ENCODE measurements around the gene PDE10A. TPM values are rescaled to one million over a fixed set of nuclear protein-coding genes. Genes with fewer than 3 reads are reported as not detected.

PDE10A gene
- total and polyA plus RNA-seq, 2 experiments from 2014 or later = 2.0 to 7.2 TPM

DNA sequence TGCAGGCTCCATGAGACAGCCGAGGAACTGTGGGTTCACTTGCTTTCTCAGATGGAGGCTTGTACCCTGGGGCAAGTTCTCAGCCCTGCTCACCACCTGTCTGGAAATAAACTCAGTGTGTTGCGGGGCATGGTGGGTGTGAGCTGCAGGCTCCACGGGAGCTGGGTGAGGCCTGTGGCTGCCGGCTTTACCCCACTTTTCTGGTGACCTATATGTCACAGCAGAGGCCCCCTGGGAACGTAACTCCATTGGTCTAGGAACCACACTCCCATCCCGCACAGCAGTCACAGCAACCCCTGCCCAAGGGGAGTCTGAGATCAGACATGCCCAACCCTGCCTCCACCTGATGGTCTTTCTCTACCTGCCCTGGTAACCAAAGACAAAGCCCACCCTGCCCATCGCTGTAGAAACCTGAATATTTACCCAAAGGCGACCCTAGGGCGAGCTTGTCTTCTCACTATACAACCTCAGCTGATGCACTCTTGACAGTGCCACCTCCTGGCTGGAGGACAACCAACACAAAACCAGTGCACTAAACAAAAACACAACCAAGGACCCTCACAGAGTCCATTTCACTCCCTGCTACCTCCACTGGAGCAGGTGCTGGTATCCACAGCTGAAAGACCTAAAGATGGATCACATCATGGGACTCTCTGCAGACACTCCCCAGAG, 174.3 kb downstream of the PDE10A start:
- Histone ChIP-seq H3K4me1 (ENCODE audit: insufficient read depth) (peaks cover 4% of the 10 kb centered on the region), H3K36me3 (replicated peaks; ENCODE audit: insufficient read depth, low read depth) (no peaks in the 10 kb centered on the region), H3K27ac (no peak overlapping the region), H3K4me3 (no peak overlapping the region), H3K9me3 (ENCODE audit: low read depth) (no peaks in the 10 kb centered on the region), H3K79me2 (no peaks in the 10 kb centered on the region), H2AFZ (no peak overlapping the region), H3K9me2 (replicated peaks; ENCODE audit: insufficient read depth) (no peaks in the 10 kb centered on the region), H3K4me2 (no peak overlapping the region), H3K27me3 (no peaks in the 10 kb centered on the region), H4K20me1 (ENCODE audit: insufficient read depth, poor library complexity, severe bottlenecking) (no peaks in the 10 kb centered on the region)
- no peak for TF ChIP-seq EZH2 (IDR thresholded peaks at IDR 0.05; ENCODE audit: borderline replicate concordance)
- no peak for TF ChIP-seq EZH2phosphoT487 (IDR thresholded peaks at IDR 0.05; ENCODE audit: low read depth, severe bottlenecking, unreplicated experiment)
- TF ChIP-seq, protein P1, sequence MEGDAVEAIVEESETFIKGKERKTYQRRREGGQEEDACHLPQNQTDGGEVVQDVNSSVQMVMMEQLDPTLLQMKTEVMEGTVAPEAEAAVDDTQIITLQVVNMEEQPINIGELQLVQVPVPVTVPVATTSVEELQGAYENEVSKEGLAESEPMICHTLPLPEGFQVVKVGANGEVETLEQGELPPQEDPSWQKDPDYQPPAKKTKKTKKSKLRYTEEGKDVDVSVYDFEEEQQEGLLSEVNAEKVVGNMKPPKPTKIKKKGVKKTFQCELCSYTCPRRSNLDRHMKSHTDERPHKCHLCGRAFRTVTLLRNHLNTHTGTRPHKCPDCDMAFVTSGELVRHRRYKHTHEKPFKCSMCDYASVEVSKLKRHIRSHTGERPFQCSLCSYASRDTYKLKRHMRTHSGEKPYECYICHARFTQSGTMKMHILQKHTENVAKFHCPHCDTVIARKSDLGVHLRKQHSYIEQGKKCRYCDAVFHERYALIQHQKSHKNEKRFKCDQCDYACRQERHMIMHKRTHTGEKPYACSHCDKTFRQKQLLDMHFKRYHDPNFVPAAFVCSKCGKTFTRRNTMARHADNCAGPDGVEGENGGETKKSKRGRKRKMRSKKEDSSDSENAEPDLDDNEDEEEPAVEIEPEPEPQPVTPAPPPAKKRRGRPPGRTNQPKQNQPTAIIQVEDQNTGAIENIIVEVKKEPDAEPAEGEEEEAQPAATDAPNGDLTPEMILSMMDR (IDR thresholded peaks at IDR 0.05; ENCODE audit: poor library complexity) = no peak
- DNase-seq (ENCODE audit: low spot score) = no peak
- WGBS (ENCODE audit: low lambda C conversion rate, missing lambda C conversion rate) = 78% methylated on average over 9 of the region's 9 CpGs

DNA sequence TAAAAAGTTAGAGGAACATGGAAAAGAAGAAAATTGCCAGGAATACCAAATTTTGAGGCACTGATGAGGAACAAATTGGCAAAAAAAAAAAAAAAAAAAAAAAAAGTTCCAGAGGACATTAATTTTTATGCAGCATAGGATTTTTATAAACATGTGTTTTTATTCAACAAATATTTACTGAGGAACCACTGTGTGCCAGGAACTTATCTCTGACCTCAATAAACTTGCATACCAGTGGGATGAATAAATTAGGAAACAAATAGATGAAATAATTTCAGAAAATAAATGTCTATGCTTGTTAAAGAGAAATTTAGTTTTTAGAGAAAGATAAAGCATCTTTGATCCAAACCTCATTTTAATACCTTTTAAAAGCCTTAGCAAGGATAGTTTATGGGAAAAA, 175.1 kb downstream of the PDE10A start:
- no peaks in the 10 kb centered on the region for H3K36me3 ChIP-seq (replicated peaks; ENCODE audit: insufficient read depth, low read depth)
- no peak overlapping the region for H3K27ac ChIP-seq
- no peak overlapping the region for H3K4me2 ChIP-seq
- no peaks in the 10 kb centered on the region for H3K9me2 ChIP-seq (replicated peaks; ENCODE audit: insufficient read depth)
- H3K27me3 ChIP-seq = no peaks in the 10 kb centered on the region
- H3K79me2 ChIP-seq = no peaks in the 10 kb centered on the region
- H2AFZ ChIP-seq = no peak overlapping the region
- no peak for DNase-seq (ENCODE audit: low spot score)
- TF ChIP-seq EZH2 (IDR thresholded peaks at IDR 0.05; ENCODE audit: borderline replicate concordance) (no peak), EZH2phosphoT487 (IDR thresholded peaks at IDR 0.05; ENCODE audit: low read depth, severe bottlenecking, unreplicated experiment) (no peak)
- TF ChIP-seq, protein P1 (IDR thresholded peaks at IDR 0.05; ENCODE audit: poor library complexity) = no peak
- H3K9me3 ChIP-seq (ENCODE audit: low read depth) = no peaks in the 10 kb centered on the region
- H3K4me1 ChIP-seq (ENCODE audit: insufficient read depth) = peaks cover 4% of the 10 kb centered on the region
- no peak overlapping the region for H3K4me3 ChIP-seq
- no peaks in the 10 kb centered on the region for H4K20me1 ChIP-seq (ENCODE audit: insufficient read depth, poor library complexity, severe bottlenecking)

DNA sequence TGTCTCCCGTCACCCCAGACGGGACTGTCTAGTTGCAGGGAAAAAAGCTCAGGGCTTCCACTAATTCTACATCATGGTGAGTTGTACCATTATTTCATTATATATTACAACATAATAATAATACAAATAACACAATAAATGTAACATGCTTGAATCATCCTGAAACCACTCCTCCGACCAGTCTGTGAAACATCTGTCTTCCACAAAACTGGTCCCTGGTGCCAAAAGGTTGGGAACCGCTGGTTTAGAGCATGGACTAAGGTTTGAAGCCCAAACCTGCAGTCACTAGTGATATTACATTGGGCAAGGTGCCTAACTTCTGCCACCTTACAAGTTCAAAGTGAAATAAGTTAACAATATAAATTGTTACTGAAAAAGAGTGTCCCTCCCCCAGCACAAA, 175.7 kb downstream of the PDE10A start:
- Histone ChIP-seq H3K27ac (no peak overlapping the region), H2AFZ (no peak overlapping the region), H3K79me2 (no peaks in the 10 kb centered on the region), H3K9me3 (ENCODE audit: low read depth) (no peaks in the 10 kb centered on the region), H3K36me3 (replicated peaks; ENCODE audit: insufficient read depth, low read depth) (no peaks in the 10 kb centered on the region), H3K4me3 (no peak overlapping the region), H3K4me1 (ENCODE audit: insufficient read depth) (peaks cover 4% of the 10 kb centered on the region), H3K27me3 (no peaks in the 10 kb centered on the region), H3K9me2 (replicated peaks; ENCODE audit: insufficient read depth) (no peaks in the 10 kb centered on the region), H4K20me1 (ENCODE audit: insufficient read depth, poor library complexity, severe bottlenecking) (no peaks in the 10 kb centered on the region), H3K4me2 (no peak overlapping the region)
- 93% methylated on average over 4 of the region's 4 CpGs for WGBS (ENCODE audit: low lambda C conversion rate, missing lambda C conversion rate)
- DNase-seq (ENCODE audit: low spot score) = no peak
- TF ChIP-seq, protein P1 (IDR thresholded peaks at IDR 0.05; ENCODE audit: poor library complexity) = no peak
- no peak for TF ChIP-seq EZH2 (IDR thresholded peaks at IDR 0.05; ENCODE audit: borderline replicate concordance)
- no peak for TF ChIP-seq EZH2phosphoT487 (IDR thresholded peaks at IDR 0.05; ENCODE audit: low read depth, severe bottlenecking, unreplicated experiment)
